HepG2 (cell line): ENCODE measurements around the gene TRNP1.

Experiments
- TARDBP ChIP-seq: sonication (generic); formaldehyde crosslinking; IDR thresholded peaks from 2 replicates; pipeline ENCODE4 v1.8.0; 2022; ENCODE audit warnings: mild to moderate bottlenecking, missing genetic modification reagents
- ZBTB8A ChIP-seq: sonication (generic); formaldehyde crosslinking; IDR thresholded peaks from 2 replicates; pipeline ENCODE4 v1.4.0; 2020; ENCODE audit warnings: mild to moderate bottlenecking, low read depth, missing genetic modification reagents, borderline replicate concordance
- ZNF354B ChIP-seq: sonication (generic); formaldehyde crosslinking; IDR thresholded peaks from 2 replicates; pipeline ENCODE4 v1.8.0; 2022; ENCODE audit warnings: mild to moderate bottlenecking, missing genetic modification reagents
- TF ChIP-seq, protein P1 (sequence below): sonication (generic); formaldehyde crosslinking; IDR thresholded peaks from 2 replicates; pipeline ENCODE4 v1.8.0; 2022; ENCODE audit warnings: mild to moderate bottlenecking, missing genetic modification reagents

GRCh38 chr1:27036718-27037117, 43.2 kb downstream of the TRNP1 start:
- TF ChIP-seq ZNF354B (CRISPR knock-in tag), result no peak
- TF ChIP-seq TARDBP (CRISPR knock-in tag), result no peak
- TF ChIP-seq ZBTB8A (CRISPR knock-in tag), result no peak
- TF ChIP-seq, protein P1, sequence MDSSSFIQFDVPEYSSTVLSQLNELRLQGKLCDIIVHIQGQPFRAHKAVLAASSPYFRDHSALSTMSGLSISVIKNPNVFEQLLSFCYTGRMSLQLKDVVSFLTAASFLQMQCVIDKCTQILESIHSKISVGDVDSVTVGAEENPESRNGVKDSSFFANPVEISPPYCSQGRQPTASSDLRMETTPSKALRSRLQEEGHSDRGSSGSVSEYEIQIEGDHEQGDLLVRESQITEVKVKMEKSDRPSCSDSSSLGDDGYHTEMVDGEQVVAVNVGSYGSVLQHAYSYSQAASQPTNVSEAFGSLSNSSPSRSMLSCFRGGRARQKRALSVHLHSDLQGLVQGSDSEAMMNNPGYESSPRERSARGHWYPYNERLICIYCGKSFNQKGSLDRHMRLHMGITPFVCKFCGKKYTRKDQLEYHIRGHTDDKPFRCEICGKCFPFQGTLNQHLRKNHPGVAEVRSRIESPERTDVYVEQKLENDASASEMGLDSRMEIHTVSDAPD (CRISPR knock-in tag), result no peak
